ENCODE measurements around the gene SH2D1A.
A peak's percentile ranks its signal among the peaks of the same experiment; 100 is the strongest.
"Not testable (repeated sequence)": the region's sequence is repeated elsewhere in the genome, so short reads cannot be mapped to it uniquely, and the experiment has no call there.

SH2D1A gene

GRCh38 chrX:124354648-124355047 is 8.3 kb downstream of the SH2D1A start:
- no peak for DNase-seq

GRCh38 chrX:124358800-124359383 is 12.5 kb downstream of the SH2D1A start:
- no peak for DNase-seq

- no peak for DNase-seq
Observed at GRCh38 chrX:124362072-124362471, 15.7 kb downstream of the SH2D1A start.

- no peak for DNase-seq
Observed at GRCh38 chrX:124362761-124363160, 16.4 kb downstream of the SH2D1A start.

GRCh38 chrX:124369722-124370121 is 23.4 kb downstream of the SH2D1A start:
- DNase-seq = no peak

- DNase-seq = no peak
Observed at GRCh38 chrX:124373348-124373747, 27.0 kb downstream of the SH2D1A start.

GRCh38 chrX:124378643-124379042 is 32.3 kb downstream of the SH2D1A start:
- DNase-seq = peak; percentile 40

GRCh38 chrX:124383354-124383753 is 37.0 kb downstream of the SH2D1A start:
- DNase-seq = no peak

- DNase-seq = no peak
Observed at GRCh38 chrX:124386401-124386800, 40.0 kb downstream of the SH2D1A start.

- peak; percentile 31 for DNase-seq
Observed at GRCh38 chrX:124388562-124388961, 42.2 kb downstream of the SH2D1A start.

GRCh38 chrX:124392794-124393193 is 46.4 kb downstream of the SH2D1A start:
- no peak for DNase-seq

GRCh38 chrX:124393238-124393637 is 46.9 kb downstream of the SH2D1A start:
- no peak for DNase-seq

GRCh38 chrX:124393659-124394058 is 47.3 kb downstream of the SH2D1A start:
- no peak for DNase-seq

GRCh38 chrX:124395145-124395880 is 49.0 kb downstream of the SH2D1A start:
- no peak for DNase-seq

- no peak for DNase-seq
Observed at GRCh38 chrX:124401696-124402095, 55.3 kb downstream of the SH2D1A start.

GRCh38 chrX:124405868-124406267 is 59.5 kb downstream of the SH2D1A start:
- no peak for DNase-seq

- DNase-seq = peak; percentile 88
Observed at GRCh38 chrX:124406294-124407014, 60.1 kb downstream of the SH2D1A start.

GRCh38 chrX:124407226-124407625 is 60.9 kb downstream of the SH2D1A start:
- DNase-seq = no peak

- not testable (repeated sequence) for DNase-seq
Observed at GRCh38 chrX:124408380-124408779, 62.0 kb downstream of the SH2D1A start.

GRCh38 chrX:124413244-124413643 is 66.9 kb downstream of the SH2D1A start:
- no peak for DNase-seq

- DNase-seq = no peak
Observed at GRCh38 chrX:124414281-124414680, 67.9 kb downstream of the SH2D1A start.

GRCh38 chrX:124415115-124415800 is 68.9 kb downstream of the SH2D1A start:
- DNase-seq = no peak
